ENCODE results near the gene TNIP3.

Gene TNIP3

GRCh38 chr4:121140716-121141460 lies 23.2 kb downstream of the TNIP3 start:
- no peak for DNase-seq (ENCODE audit: low read depth in 2 of 2, low spot score in 1 of 2)

GRCh38 chr4:121139533-121140222 lies 24.4 kb downstream of the TNIP3 start:
- DNase-seq (ENCODE audit: low read depth in 2 of 2, low spot score in 1 of 2): no peak

DNA sequence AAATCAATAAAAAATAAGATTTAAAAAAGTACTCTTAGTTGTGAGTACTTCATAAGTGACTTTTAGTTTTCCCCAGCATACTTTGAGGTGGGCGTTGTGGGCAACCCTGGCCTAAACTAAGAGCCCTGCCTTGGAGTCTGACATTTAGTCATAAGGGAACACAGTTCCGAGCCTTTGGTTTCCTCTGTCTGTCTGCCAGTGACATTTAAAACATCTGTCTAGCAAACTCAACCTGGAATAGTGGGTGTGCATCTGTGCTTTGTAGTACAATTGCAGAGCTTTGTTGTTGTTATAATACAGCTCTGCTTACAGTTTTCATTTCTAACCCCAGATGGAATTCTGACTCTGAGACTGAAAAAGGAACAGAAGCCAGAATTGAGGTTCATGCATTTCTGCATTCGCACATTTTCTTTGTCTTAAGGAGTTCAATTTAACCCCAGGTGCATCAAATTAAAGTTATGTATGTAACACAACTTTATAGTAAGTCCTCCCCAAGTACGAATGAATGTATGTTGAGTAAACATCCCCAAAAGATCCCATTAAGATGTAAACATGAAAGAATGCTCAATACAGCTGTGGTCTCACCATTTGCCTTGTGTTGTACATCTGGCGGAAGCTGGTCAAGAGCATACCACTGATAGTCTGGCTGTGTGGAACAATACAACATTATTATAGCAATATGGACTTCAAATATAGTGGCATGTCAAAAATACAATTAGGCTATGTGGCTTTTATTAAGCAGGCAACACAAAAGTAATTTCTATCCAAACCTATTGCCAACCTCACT lies 25.9 kb downstream of the TNIP3 start:
- no peak for DNase-seq (ENCODE audit: low read depth in 2 of 2, low spot score in 1 of 2)

GRCh38 chr4:121130326-121130660 lies 33.8 kb downstream of the TNIP3 start:
- no peak for DNase-seq (ENCODE audit: low read depth in 2 of 2, low spot score in 1 of 2)

GRCh38 chr4:121129606-121130325 lies 34.4 kb downstream of the TNIP3 start:
- no peak for DNase-seq (ENCODE audit: low read depth in 2 of 2, low spot score in 1 of 2)

DNA sequence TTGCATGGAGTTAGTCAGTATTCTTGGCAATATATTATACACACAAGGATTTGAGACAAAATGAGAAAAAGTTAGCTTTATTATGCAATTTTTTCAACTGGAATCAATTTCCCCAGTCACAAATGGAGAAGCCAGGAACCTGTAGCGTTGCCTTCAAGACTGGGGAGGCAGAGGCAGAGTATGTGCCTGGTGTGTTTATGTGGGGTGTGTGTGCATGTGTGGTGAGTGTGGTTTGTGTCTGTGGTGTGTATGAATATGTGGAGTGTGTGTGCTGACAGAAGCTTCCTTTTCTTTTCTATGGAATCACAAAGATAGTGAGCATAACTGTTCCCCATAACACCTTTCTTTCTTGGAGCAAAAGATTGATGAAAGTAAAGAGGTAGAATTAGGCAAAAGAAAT lies 37.0 kb downstream of the TNIP3 start:
- no peak for DNase-seq (ENCODE audit: low read depth in 2 of 2, low spot score in 1 of 2)

DNA sequence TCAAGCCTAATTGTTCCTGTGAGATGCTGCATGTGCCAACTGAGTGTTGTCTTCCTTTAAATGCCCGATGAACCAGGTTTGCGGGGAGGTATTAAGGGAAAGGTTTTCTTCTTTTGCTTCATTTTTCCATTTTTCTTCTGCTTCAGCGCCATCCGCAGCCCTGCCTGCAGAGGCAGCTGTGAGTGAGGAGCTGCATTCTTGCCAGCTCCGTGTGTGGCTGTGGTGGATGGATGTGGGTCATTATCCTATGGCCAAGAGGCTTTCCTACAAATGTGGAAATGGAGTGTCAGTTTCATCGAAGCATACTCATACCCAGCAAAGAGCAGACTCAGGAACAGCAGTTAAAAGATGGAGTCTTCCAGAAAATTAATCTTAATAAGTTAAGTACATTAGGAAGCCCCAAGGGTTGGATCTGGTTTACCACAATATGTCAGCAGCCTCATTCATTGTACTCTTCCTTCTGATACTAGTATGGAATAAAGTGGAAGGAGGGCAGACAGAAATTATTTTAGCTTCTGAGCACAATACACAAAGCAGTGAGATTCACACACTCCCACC lies 37.6 kb downstream of the TNIP3 start:
- DNase-seq (ENCODE audit: low read depth in 2 of 2, low spot score in 1 of 2): no peak

GRCh38 chr4:121125498-121125885 lies 38.6 kb downstream of the TNIP3 start:
- no peak for DNase-seq (ENCODE audit: low read depth in 2 of 2, low spot score in 1 of 2)

- no peak for DNase-seq (ENCODE audit: low read depth in 2 of 2, low spot score in 1 of 2)
These were observed 41.5 kb downstream of the TNIP3 start for GRCh38 chr4:121122661-121123060.

GRCh38 chr4:121119715-121120114 lies 44.4 kb downstream of the TNIP3 start:
- DNase-seq (ENCODE audit: low read depth in 2 of 2, low spot score in 1 of 2): no peak

- no peak for DNase-seq (ENCODE audit: low read depth in 2 of 2, low spot score in 1 of 2)
These were observed 45.8 kb downstream of the TNIP3 start for GRCh38 chr4:121118344-121118743.

DNA sequence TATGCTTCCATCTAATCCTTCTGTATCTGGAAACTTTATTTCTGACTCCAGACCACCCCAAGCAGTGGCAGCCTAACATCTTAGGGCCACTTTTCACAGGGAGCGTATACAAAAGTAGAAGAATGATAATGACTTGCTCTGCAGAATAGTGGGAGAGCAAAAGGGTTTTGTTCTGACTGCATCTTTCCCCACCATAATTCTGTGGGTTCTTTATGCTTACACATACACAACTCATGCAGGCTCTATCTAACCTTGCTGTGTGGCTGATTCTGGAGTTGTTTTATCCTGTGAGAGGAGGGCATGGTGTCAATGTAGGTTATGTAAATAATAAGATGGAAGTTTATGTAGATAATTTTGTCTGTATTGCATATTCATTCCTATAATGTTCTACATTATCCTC lies 49.4 kb downstream of the TNIP3 start:
- DNase-seq (ENCODE audit: low read depth in 2 of 2, low spot score in 1 of 2): no peak

DNA sequence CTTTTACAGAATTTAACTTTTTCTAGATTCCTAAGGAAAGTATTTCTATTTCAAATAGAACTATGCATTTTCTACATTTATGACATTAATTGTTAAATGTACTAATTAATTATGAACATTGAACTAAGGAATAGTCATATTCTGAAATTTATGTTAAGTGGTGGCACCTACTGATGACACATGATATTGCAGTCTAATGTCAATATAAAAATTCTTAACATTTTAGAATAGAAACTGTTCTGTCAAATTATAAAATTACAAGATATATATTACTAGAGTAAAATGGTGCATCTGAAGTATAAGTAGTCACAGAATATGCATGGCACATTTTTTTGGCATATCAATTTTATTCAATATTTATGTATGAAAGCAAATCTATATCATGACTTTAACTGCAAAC lies 51.6 kb downstream of the TNIP3 start:
- no peak for DNase-seq (ENCODE audit: low read depth in 2 of 2, low spot score in 1 of 2)

DNA sequence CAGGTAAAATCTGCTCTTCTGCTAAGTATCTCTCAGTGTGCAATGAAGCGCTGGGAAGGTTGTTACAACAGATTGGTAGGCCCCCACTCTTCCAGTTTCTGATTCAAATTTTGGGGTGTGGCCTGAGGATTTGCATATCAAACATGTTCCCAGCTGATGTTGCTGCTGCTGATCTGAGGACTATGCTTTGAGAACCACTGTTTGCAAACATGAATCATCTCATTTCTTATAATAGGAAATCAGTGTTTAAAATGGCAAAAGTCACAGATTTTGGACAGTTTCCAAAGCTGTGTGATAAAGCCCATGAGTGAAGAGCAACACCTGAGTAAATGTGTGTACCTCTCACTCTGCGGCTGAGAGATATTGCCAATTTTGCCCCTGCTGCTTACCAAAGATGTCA lies 55.6 kb downstream of the TNIP3 start:
- DNase-seq (ENCODE audit: low read depth in 2 of 2, low spot score in 1 of 2): no peak

DNA sequence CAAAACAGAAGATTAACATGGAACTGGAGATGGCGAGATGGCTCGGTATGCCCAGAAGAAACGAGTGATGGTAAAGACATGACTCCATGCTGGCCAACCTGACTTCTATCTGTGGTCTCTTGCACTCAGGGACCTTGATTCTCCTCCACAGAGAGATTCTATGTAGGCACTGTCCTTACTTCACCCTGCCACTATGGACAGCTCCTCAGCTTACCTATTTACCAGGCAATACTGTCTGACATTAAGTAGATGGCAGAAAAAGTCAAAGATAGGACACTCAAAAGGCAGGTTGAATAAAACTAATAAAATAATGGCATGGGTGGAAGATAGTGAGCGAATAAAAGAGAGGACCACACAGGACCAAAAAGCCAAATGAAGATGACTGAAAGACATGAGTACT lies 56.6 kb downstream of the TNIP3 start:
- DNase-seq (ENCODE audit: low read depth in 2 of 2, low spot score in 1 of 2): no peak

- no peak for DNase-seq (ENCODE audit: low read depth in 2 of 2, low spot score in 1 of 2)
These were observed 63.9 kb downstream of the TNIP3 start for GRCh38 chr4:121100093-121100775.

- DNase-seq (ENCODE audit: low read depth in 2 of 2, low spot score in 1 of 2): no peak
These were observed 65.9 kb downstream of the TNIP3 start for GRCh38 chr4:121098266-121098665.

- no peak for DNase-seq (ENCODE audit: low read depth in 2 of 2, low spot score in 1 of 2)
These were observed 67.5 kb downstream of the TNIP3 start for GRCh38 chr4:121096629-121097028.

GRCh38 chr4:121096191-121096590 lies 67.9 kb downstream of the TNIP3 start:
- DNase-seq (ENCODE audit: low read depth in 2 of 2, low spot score in 1 of 2): no peak

- no peak for DNase-seq (ENCODE audit: low read depth in 2 of 2, low spot score in 1 of 2)
These were observed 69.7 kb downstream of the TNIP3 start for GRCh38 chr4:121094297-121094966.

All from stimulated activated CD8-positive, alpha-beta memory T cell treated with anti-CD3 and anti-CD28 coated beads, Interleukin-4, amount 100 ng/mL, for 1 hour (primary cell).